HepG2 (cell line): ENCODE results near the gene BRD2. TPM values are rescaled to one million over a fixed set of nuclear protein-coding genes. Genes with fewer than 3 reads are reported as not detected.

Source experiments
- ELF4 ChIP-seq: sonication (generic); formaldehyde crosslinking; IDR thresholded peaks from 2 replicates; pipeline ENCODE4 v1.5.0; 2020; ENCODE audit warnings: missing genetic modification reagents, mild to moderate bottlenecking, moderate library complexity, borderline replicate concordance
- GATAD1 ChIP-seq: IDR thresholded peaks from 2 replicates; pipeline ENCODE4 v1.6.1; 2016; ENCODE audit warnings: missing genetic modification reagents, missing compliant biosample characterization
- polyA plus RNA-seq, 8 experiments: library from polyadenylated mRNA; depleted of rRNA in 3 of 8; stranded (reverse) in 7 of 8; unstranded in 1 of 8; fragments of >200 nt; fragmentation: Illumina TruSeq in 4 of 8; extraction: Trizol in 4 of 8; gene quantifications; 2 replicates each; pipeline versions ENCODE4 v1.2.1 to v1.2.3, GENCODE V29; 2011 to 2016; ENCODE audit warnings: low read depth in 4 of 8, missing spikeins in 1 of 8, mixed read lengths in 1 of 8; ENCODE audit not compliant: insufficient read depth in 1 of 8
- total RNA-seq, 5 experiments: library from RNA; depleted of rRNA; stranded (reverse); fragments of >200 nt; fragmentation: Illumina TruSeq; extraction: Trizol; gene quantifications; 2 replicates each; pipeline ENCODE4 v1.2.3, GENCODE V29; 2016; ENCODE audit warnings: low read depth in 1 of 5
- TF ChIP-seq, protein P1 (sequence below): sonication (generic); formaldehyde crosslinking; IDR thresholded peaks from 2 replicates; pipeline ENCODE4 v1.8.0; 2022; ENCODE audit warnings: mild to moderate bottlenecking, missing genetic modification reagents, moderate library complexity
- TF ChIP-seq, protein P2 (sequence below), 2 experiments: fragments of 450-650 bp in 1 of 2; sonication (generic) in 1 of 2; formaldehyde crosslinking in 1 of 2; IDR thresholded peaks; 2 replicates each; pipeline versions ENCODE4 v1.6.1 to v1.8.0; 2016 to 2022; ENCODE audit warnings: antibody characterized with exemption in 1 of 2, mild to moderate bottlenecking in 1 of 2, missing genetic modification reagents in 1 of 2

BRD2 gene
- total and polyA plus RNA-seq, 2 of the 13 experiments (the other 11 are each of a cell fraction or from before 2014, with no cell fraction given), result 143 to 202 TPM

DNA sequence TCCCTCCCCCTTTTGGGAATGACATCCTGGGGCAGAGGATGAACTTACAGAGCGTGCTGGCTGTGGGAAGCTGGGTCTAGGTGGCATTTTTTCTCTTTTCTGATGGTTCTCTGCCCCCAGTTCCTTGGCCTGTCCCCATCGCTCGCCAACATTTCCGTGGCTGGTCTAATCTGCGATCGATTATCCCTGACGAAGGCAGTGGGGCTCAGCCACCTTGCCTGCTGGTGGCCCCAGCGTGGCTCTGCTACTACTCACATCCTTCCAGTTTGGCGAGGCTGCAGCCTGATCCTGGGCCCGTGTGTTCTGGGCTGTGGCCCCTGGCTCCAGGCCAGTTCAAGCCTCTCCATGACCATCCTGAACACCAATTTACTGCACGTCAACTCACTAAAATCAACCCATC, 47.4 kb downstream of the BRD2 start (continued):
- TF ChIP-seq ELF4 (CRISPR knock-in tag) (no peak), GATAD1 (CRISPR knock-in tag) (no peak)
- TF ChIP-seq, protein P1, sequence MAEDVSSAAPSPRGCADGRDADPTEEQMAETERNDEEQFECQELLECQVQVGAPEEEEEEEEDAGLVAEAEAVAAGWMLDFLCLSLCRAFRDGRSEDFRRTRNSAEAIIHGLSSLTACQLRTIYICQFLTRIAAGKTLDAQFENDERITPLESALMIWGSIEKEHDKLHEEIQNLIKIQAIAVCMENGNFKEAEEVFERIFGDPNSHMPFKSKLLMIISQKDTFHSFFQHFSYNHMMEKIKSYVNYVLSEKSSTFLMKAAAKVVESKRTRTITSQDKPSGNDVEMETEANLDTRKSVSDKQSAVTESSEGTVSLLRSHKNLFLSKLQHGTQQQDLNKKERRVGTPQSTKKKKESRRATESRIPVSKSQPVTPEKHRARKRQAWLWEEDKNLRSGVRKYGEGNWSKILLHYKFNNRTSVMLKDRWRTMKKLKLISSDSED (CRISPR knock-in tag), result no peak
- TF ChIP-seq, protein P2, sequence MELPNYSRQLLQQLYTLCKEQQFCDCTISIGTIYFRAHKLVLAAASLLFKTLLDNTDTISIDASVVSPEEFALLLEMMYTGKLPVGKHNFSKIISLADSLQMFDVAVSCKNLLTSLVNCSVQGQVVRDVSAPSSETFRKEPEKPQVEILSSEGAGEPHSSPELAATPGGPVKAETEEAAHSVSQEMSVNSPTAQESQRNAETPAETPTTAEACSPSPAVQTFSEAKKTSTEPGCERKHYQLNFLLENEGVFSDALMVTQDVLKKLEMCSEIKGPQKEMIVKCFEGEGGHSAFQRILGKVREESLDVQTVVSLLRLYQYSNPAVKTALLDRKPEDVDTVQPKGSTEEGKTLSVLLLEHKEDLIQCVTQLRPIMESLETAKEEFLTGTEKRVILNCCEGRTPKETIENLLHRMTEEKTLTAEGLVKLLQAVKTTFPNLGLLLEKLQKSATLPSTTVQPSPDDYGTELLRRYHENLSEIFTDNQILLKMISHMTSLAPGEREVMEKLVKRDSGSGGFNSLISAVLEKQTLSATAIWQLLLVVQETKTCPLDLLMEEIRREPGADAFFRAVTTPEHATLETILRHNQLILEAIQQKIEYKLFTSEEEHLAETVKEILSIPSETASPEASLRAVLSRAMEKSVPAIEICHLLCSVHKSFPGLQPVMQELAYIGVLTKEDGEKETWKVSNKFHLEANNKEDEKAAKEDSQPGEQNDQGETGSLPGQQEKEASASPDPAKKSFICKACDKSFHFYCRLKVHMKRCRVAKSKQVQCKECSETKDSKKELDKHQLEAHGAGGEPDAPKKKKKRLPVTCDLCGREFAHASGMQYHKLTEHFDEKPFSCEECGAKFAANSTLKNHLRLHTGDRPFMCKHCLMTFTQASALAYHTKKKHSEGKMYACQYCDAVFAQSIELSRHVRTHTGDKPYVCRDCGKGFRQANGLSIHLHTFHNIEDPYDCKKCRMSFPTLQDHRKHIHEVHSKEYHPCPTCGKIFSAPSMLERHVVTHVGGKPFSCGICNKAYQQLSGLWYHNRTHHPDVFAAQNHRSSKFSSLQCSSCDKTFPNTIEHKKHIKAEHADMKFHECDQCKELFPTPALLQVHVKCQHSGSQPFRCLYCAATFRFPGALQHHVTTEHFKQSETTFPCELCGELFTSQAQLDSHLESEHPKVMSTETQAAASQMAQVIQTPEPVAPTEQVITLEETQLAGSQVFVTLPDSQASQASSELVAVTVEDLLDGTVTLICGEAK (IDR thresholded peaks at IDR 0.05), result no peak
- TF ChIP-seq, protein P2 (CRISPR knock-in tag; IDR thresholded peaks at IDR 0.05), result no peak
